NT2/D1 (cell line): ENCODE results near the gene ALKBH2.

Experiments
- SUZ12 ChIP-seq: IDR thresholded peaks from 2 replicates; pipeline ENCODE4 v1.6.1; 2011; ENCODE audit not compliant: insufficient read length, insufficient read depth; ENCODE audit errors: extremely low read depth
- YY1 ChIP-seq: IDR thresholded peaks from 2 replicates; pipeline ENCODE4 v1.6.1; 2011; ENCODE audit not compliant: insufficient read length, insufficient read depth
- ZNF274 ChIP-seq: IDR thresholded peaks from 2 replicates; pipeline ENCODE4 v1.6.1; 2011; ENCODE audit warnings: mild to moderate bottlenecking, low read depth, low read length

- TF ChIP-seq SUZ12 (no peak), ZNF274 (no peak), YY1 (no peak)
Observed at GRCh38 chr12:109102491-109102890, 9.2 kb upstream of the ALKBH2 start.
